ENCODE results near the gene PDZD7. TPM values are rescaled to one million over a fixed set of nuclear protein-coding genes. Genes with fewer than 3 reads are reported as not detected.

PDZD7 gene
- polyA plus RNA-seq, 1 of the 3 experiments (the other 2 are of a cell fraction): 1.9 TPM

- H3F3A ChIP-seq (replicated peaks; ENCODE audit: insufficient read depth): peaks cover 3% of the 10 kb centered on the region
- H3K79me2 ChIP-seq (ENCODE audit: insufficient read depth): no peaks in the 10 kb centered on the region
- H3K4me2 ChIP-seq: peak overlapping the region; percentile 99
- no peaks in the 10 kb centered on the region for H3K9me3 ChIP-seq
- H4K20me1 ChIP-seq (ENCODE audit: insufficient read depth): no peaks in the 10 kb centered on the region
- H2AFZ ChIP-seq (ENCODE audit: low read depth): peak overlapping the region; percentile 85
- peaks cover 4 to 19% of the 10 kb centered on the region in 2 experiments; a peak in 2 of 4 replicates for H3K4me1 ChIP-seq (ENCODE audit: control insufficient read depth in 1 of 2, insufficient read depth in 2 of 2, low read depth in 1 of 2, low read length in 1 of 2)
- 41% methylated on average over 9 of the region's 9 CpGs for WGBS (ENCODE audit: low lambda C conversion rate)
- POLR2A ChIA-PET: no interaction called here
- H3K36me3 ChIP-seq (replicated peaks in 1 of 2; ENCODE audit: control insufficient read depth in 1 of 2, insufficient read depth in 2 of 2, low read length in 1 of 2): peaks cover 17 to 28% of the 10 kb centered on the region in 2 experiments
- H3K27ac ChIP-seq (ENCODE audit: low read depth in 2 of 2, low read length in 1 of 2): peak overlapping the region in 1 of 2 experiments; percentile 53; a peak in 1 of 4 replicates
- peak overlapping the region; percentile 79 to 82 for H3K4me3 ChIP-seq (ENCODE audit: low read depth in 2 of 2, low read length in 1 of 2)
- no peaks in the 10 kb centered on the region for H3K9me2 ChIP-seq
- CTCF ChIA-PET: interaction anchor here (0.6 to 3.4 kb wide), 21 partner anchors 12 to 250 kb away, joined by 3 to 24 read pairs (median 3); partner anchors contain the start of gene LZTS2
- H3K27me3 ChIP-seq (ENCODE audit: insufficient read depth): no peaks in the 10 kb centered on the region
- DNase-seq: no peak
- 0 out of 2 replicates have a peak overlapping the region, but pooled peaks have one; percentile 12 for H3K9ac ChIP-seq
- TF ChIP-seq MEF2A (IDR thresholded peaks at IDR 0.05; ENCODE audit: borderline replicate concordance, low read depth) (no peak), YY1 (IDR thresholded peaks at IDR 0.05; ENCODE audit: low read depth) (no peak), JUND (IDR thresholded peaks at IDR 0.05) (no peak), POLR2AphosphoS5 (IDR thresholded peaks at IDR 0.05; ENCODE audit: low read depth, low read length) (no peak), CHD2 (IDR thresholded peaks at IDR 0.05; ENCODE audit: low read length, partially characterized antibody) (no peak)
Measured at GRCh38 chr10:100968863-100969186, 62.1 kb downstream of the PDZD7 start.

GRCh38 chr10:100968062-100968736 is 62.7 kb downstream of the PDZD7 start:
- no peaks in the 10 kb centered on the region for H4K20me1 ChIP-seq (ENCODE audit: insufficient read depth)
- WGBS (ENCODE audit: low lambda C conversion rate): 91% methylated on average over 2 of the region's 2 CpGs
- no peak overlapping the region for H3K4me3 ChIP-seq (ENCODE audit: low read depth in 2 of 2, low read length in 1 of 2)
- H3K4me2 ChIP-seq: peak overlapping the region; percentile 99; the same call in 1 of the 2 replicates
- no peaks in the 10 kb centered on the region for H3K9me2 ChIP-seq
- POLR2A ChIA-PET: no interaction called here
- peaks cover 21 to 34% of the 10 kb centered on the region in 2 experiments for H3K36me3 ChIP-seq (replicated peaks in 1 of 2; ENCODE audit: control insufficient read depth in 1 of 2, insufficient read depth in 2 of 2, low read length in 1 of 2)
- no peak for DNase-seq
- H3K79me2 ChIP-seq (ENCODE audit: insufficient read depth): no peaks in the 10 kb centered on the region
- H3K4me1 ChIP-seq (ENCODE audit: control insufficient read depth in 1 of 2, insufficient read depth in 2 of 2, low read depth in 1 of 2, low read length in 1 of 2): peaks cover 4 to 19% of the 10 kb centered on the region in 2 experiments; a peak in 2 of 4 replicates
- H3K27me3 ChIP-seq (ENCODE audit: insufficient read depth): no peaks in the 10 kb centered on the region
- peaks cover 3% of the 10 kb centered on the region for H3F3A ChIP-seq (replicated peaks; ENCODE audit: insufficient read depth)
- H3K27ac ChIP-seq (ENCODE audit: low read depth in 2 of 2, low read length in 1 of 2): no peak overlapping the region
- TF ChIP-seq MEF2A (IDR thresholded peaks at IDR 0.05; ENCODE audit: borderline replicate concordance, low read depth) (no peak), GABPA (IDR thresholded peaks at IDR 0.05; ENCODE audit: low read depth) (no peak)
- H3K9ac ChIP-seq: no peak overlapping the region
- CTCF ChIA-PET: interaction anchor here (0.6 to 3.4 kb wide), 23 partner anchors 11 to 406 kb away, joined by 3 to 24 read pairs (median 4); partner anchors contain the start of gene LZTS2
- no peaks in the 10 kb centered on the region for H3K9me3 ChIP-seq
- H2AFZ ChIP-seq (ENCODE audit: low read depth): no peak overlapping the region

- H3K4me2 ChIP-seq: no peak overlapping the region
- peaks cover 4 to 19% of the 10 kb centered on the region in 2 experiments; a peak in 2 of 4 replicates for H3K4me1 ChIP-seq (ENCODE audit: control insufficient read depth in 1 of 2, insufficient read depth in 2 of 2, low read depth in 1 of 2, low read length in 1 of 2)
- H3K79me2 ChIP-seq (ENCODE audit: insufficient read depth): no peaks in the 10 kb centered on the region
- H3K9me3 ChIP-seq: no peaks in the 10 kb centered on the region
- H3K36me3 ChIP-seq (replicated peaks in 1 of 2; ENCODE audit: control insufficient read depth in 1 of 2, insufficient read depth in 2 of 2, low read length in 1 of 2): peaks cover 29 to 40% of the 10 kb centered on the region in 2 experiments
- no peak overlapping the region for H2AFZ ChIP-seq (ENCODE audit: low read depth)
- TF ChIP-seq SMC3 (IDR thresholded peaks at IDR 0.05; ENCODE audit: low read depth, low read length) (no peak), SIN3A (IDR thresholded peaks at IDR 0.05; ENCODE audit: borderline replicate concordance, low read depth, low read length) (no peak), EP300 (IDR thresholded peaks at IDR 0.05; ENCODE audit: borderline replicate concordance in 1 of 2, low read depth in 1 of 2, low read length in 1 of 2) (no peak), IRF3 (IDR thresholded peaks at IDR 0.05; ENCODE audit: low read depth, low read length) (no peak), RXRA (IDR thresholded peaks at IDR 0.05; ENCODE audit: borderline replicate concordance, low read depth) (no peak), RCOR1 (IDR thresholded peaks at IDR 0.05; ENCODE audit: low read length) (no peak), TCF12 (IDR thresholded peaks at IDR 0.05) (no peak), ELF1 (IDR thresholded peaks at IDR 0.05) (no peak), USF2 (IDR thresholded peaks at IDR 0.05; ENCODE audit: borderline replicate concordance, low read depth, low read length) (no peak), MXI1 (IDR thresholded peaks at IDR 0.05; ENCODE audit: low read depth, low read length) (no peak)
- no peaks in the 10 kb centered on the region for H3K27me3 ChIP-seq (ENCODE audit: insufficient read depth)
- no peak overlapping the region for H3K4me3 ChIP-seq (ENCODE audit: low read depth in 2 of 2, low read length in 1 of 2)
- peaks cover 3% of the 10 kb centered on the region for H3F3A ChIP-seq (replicated peaks; ENCODE audit: insufficient read depth)
- DNase-seq: no peak
- POLR2A ChIA-PET: no interaction called here
- WGBS (ENCODE audit: low lambda C conversion rate): 94% methylated on average over 2 of the region's 2 CpGs
- H4K20me1 ChIP-seq (ENCODE audit: insufficient read depth): no peaks in the 10 kb centered on the region
- no peak overlapping the region for H3K27ac ChIP-seq (ENCODE audit: low read depth in 2 of 2, low read length in 1 of 2)
- no peaks in the 10 kb centered on the region for H3K9me2 ChIP-seq
- CTCF ChIA-PET: interaction anchor here (0.7 to 3.4 kb wide), 10 partner anchors 10 to 405 kb away, joined by 3 to 24 read pairs (median 8); no protein-coding TSS in a partner anchor
- no peak overlapping the region for H3K9ac ChIP-seq
Measured at GRCh38 chr10:100967332-100967731, 63.6 kb downstream of the PDZD7 start.
